ES-I3 (cell line): Measurements from ENCODE around the gene TBC1D14.

Experiments
- H3K36me3 ChIP-seq: 2 replicates; pipeline ENCODE4 v1.6.1; 2013; ENCODE audit warnings: mild to moderate bottlenecking, low read length, control low read depth, moderate library complexity; ENCODE audit not compliant: insufficient read depth
- H3K4me1 ChIP-seq: 2 replicates; pipeline ENCODE4 v1.6.1; 2013; ENCODE audit warnings: mild to moderate bottlenecking, control low read depth, low read length; ENCODE audit not compliant: insufficient read depth
- H3K9ac ChIP-seq: 2 replicates; pipeline ENCODE4 v1.6.1; 2013; ENCODE audit warnings: low read depth, mild to moderate bottlenecking, low read length, moderate library complexity
- H3K9me3 ChIP-seq: 2 replicates; pipeline ENCODE4 v1.6.1; 2013; ENCODE audit warnings: mild to moderate bottlenecking, low read length, moderate library complexity; ENCODE audit not compliant: control insufficient read depth, insufficient read depth

Gene TBC1D14

DNA sequence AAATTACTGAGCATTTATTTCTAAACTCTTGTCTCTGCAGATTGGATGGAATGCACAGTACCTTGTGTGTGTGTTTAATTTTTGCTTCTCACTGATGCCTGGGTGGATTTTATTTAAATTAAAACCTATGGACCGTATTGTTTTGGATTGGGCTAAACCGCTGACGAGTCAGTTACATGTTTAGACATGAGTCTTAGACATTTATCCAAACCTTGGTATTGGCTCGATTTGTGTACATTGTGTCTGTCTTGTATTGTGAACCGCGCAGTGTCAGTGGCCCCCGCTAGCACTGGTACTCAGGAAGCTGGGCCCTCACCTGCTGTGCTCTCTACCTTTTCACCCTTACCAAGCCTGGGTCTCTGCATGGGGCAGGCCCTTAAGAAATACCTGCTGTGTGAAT, 92.7 kb downstream of the TBC1D14 start:
- no peaks in the 10 kb centered on the region for H3K9me3 ChIP-seq
- H3K4me1 ChIP-seq, result peaks cover 6% of the 10 kb centered on the region; the same call in 1 of the 2 replicates
- peaks cover 27% of the 10 kb centered on the region for H3K36me3 ChIP-seq
- H3K9ac ChIP-seq, result no peak overlapping the region

GRCh38 chr4:7003176-7003878, 93.7 kb downstream of the TBC1D14 start:
- peaks cover 11% of the 10 kb centered on the region; the same call in 1 of the 2 replicates for H3K4me1 ChIP-seq
- no peak overlapping the region for H3K9ac ChIP-seq
- H3K9me3 ChIP-seq, result no peaks in the 10 kb centered on the region
- H3K36me3 ChIP-seq, result peaks cover 27% of the 10 kb centered on the region

DNA sequence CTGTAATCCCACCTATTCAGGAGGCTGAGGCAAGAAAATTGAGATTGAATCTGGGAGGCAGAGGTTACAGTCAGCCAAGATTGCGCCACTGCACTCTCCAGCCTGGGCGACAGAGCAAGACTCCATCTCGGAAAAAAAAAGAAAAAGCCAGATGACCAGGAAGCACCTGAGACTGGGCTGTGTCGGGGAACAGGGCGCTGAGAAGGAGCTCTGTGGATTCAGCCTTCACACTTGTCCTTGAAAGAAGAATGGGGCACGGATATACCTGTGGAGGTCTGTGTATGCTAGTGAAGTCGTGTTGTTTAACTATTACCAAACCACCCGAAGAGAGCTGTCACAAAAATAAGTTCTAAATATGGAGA, 94.2 kb downstream of the TBC1D14 start:
- H3K9me3 ChIP-seq, result no peaks in the 10 kb centered on the region
- H3K4me1 ChIP-seq, result peaks cover 11% of the 10 kb centered on the region; the same call in 1 of the 2 replicates
- H3K36me3 ChIP-seq, result peaks cover 29% of the 10 kb centered on the region

GRCh38 chr4:7004331-7004730, 94.7 kb downstream of the TBC1D14 start:
- peaks cover 11% of the 10 kb centered on the region; the same call in 1 of the 2 replicates for H3K4me1 ChIP-seq
- no peaks in the 10 kb centered on the region for H3K9me3 ChIP-seq
- no peak overlapping the region for H3K9ac ChIP-seq
- H3K36me3 ChIP-seq, result peaks cover 29% of the 10 kb centered on the region

More for the DNA sequence above, 94.2 kb downstream of the TBC1D14 start:
- no peak overlapping the region for H3K9ac ChIP-seq

DNA sequence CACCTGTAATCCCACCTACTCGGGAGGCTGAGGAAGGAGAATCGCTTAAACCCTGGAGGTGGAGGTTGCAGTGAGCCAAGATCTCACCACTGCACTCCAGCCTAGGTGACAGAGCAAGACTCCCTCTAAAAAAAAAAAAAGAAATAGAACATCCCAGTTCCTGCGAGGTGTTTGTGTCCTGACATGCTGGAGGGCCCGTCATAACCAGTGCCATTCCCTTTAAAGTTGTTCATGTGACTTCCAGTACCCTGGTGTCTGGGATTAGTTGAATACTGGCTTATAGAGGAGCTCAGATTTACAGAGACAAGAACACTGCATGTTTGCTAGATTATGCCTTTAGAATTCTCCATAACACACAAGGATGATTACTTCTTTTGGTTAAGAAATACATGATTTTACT, 95.9 kb downstream of the TBC1D14 start:
- Histone ChIP-seq H3K9me3 (no peaks in the 10 kb centered on the region), H3K4me1 (peaks cover 11% of the 10 kb centered on the region; the same call in 1 of the 2 replicates), H3K9ac (no peak overlapping the region), H3K36me3 (peaks cover 21% of the 10 kb centered on the region)

DNA sequence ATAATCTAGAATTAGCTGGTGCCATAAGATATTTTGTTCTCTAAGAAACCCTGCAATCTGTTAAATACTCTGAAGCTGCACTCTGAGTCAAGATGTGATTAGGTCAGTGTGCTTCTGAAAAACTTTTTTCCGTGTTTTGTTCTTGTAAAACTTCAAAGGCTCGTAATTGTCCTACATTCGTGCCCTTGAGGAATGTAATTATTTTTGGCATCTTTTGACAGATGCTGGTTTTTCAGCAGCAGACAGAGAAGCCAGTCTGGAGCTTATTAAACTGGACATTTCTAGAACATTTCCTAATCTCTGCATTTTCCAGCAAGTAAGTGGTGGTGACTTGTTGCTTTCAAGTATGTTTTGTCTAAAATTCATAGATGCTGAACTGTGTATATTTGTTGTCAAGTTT, 96.8 kb downstream of the TBC1D14 start:
- Histone ChIP-seq H3K9ac (no peak overlapping the region), H3K36me3 (peaks cover 24% of the 10 kb centered on the region), H3K9me3 (no peaks in the 10 kb centered on the region), H3K4me1 (peaks cover 11% of the 10 kb centered on the region; the same call in 1 of the 2 replicates)

DNA sequence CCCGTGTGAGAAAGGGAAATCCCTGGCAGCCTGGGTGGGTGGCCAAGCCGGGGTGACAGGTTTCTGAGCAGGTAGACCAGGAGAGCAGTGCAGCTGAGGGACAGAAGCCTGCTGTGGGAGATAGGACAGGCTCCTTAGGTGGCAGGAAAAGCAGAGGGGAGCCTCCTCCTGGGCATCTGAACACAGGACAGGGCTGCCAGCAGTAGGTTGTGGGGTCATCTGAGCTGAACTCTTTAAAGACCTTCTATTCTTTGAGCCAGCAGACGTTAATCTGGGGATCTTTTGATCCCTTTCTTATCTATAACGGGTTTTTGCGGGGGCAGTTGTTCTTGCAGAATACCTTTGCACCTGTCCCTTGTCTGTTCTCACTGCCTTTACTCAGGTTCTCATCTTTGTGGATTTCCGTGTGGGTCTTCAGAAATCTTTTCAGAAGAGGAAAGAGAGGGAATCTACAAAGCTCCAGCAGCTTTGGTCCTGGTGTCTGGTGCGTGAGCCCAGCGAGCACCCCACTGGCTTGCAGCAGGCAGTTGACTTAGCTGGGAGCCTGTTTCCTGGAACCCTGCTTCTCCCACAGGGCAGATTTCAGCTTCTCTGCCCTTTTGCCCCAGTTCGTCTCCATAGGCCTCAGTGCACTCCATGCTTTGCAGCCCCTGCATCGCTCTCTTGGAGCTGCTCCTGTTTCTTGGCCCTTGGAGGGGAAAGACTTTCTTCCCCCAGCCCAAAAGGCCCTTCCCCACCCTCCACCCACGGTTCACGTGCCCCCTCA, 97.7 kb downstream of the TBC1D14 start:
- Histone ChIP-seq H3K36me3 (peaks cover 24% of the 10 kb centered on the region), H3K9ac (no peak overlapping the region), H3K4me1 (peaks cover 11% of the 10 kb centered on the region; the same call in 1 of the 2 replicates), H3K9me3 (no peaks in the 10 kb centered on the region)

GRCh38 chr4:7007944-7008343, 98.3 kb downstream of the TBC1D14 start:
- H3K9ac ChIP-seq, result no peak overlapping the region

GRCh38 chr4:7009564-7009963, 99.9 kb downstream of the TBC1D14 start:
- Histone ChIP-seq H3K36me3 (peaks cover 25% of the 10 kb centered on the region; the same call in 1 of the 2 replicates), H3K9ac (no peak overlapping the region), H3K4me1 (peaks cover 11% of the 10 kb centered on the region; the same call in 1 of the 2 replicates), H3K9me3 (no peaks in the 10 kb centered on the region)

More at GRCh38 chr4:7007944-7008343, 98.3 kb downstream of the TBC1D14 start:
- H3K4me1 ChIP-seq, result peaks cover 11% of the 10 kb centered on the region; the same call in 1 of the 2 replicates
- peaks cover 21% of the 10 kb centered on the region for H3K36me3 ChIP-seq
- no peaks in the 10 kb centered on the region for H3K9me3 ChIP-seq

GRCh38 chr4:7013175-7013574, 103.5 kb downstream of the TBC1D14 start:
- Histone ChIP-seq H3K9ac (no peak overlapping the region), H3K4me1 (no peaks in the 10 kb centered on the region), H3K9me3 (no peaks in the 10 kb centered on the region), H3K36me3 (peaks cover 25% of the 10 kb centered on the region; the same call in 1 of the 2 replicates)

DNA sequence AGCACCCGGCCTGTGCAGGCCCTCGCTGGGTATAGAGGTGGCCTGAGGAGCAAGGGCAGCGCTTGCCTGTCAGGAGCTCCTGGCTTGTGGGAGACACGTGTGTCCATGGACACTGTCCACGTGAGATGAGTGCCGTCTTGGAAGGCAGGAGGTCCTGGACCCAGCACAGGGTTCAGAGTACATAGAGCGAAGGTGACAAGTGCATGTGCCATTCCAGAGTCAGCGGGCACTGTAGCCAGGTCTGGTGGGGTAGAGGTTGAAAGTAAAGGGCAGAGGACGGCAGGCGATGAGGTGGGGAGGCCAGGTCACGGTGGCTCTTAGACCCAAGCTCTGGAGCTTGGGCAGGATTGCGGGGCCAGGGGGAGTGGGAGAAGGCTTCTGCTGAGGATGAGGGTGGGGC, 105.2 kb downstream of the TBC1D14 start:
- Histone ChIP-seq H3K9me3 (no peaks in the 10 kb centered on the region), H3K36me3 (peaks cover 15% of the 10 kb centered on the region; the same call in 1 of the 2 replicates), H3K4me1 (no peaks in the 10 kb centered on the region), H3K9ac (no peak overlapping the region)

GRCh38 chr4:7015383-7016035, 105.9 kb downstream of the TBC1D14 start:
- Histone ChIP-seq H3K9me3 (no peaks in the 10 kb centered on the region), H3K4me1 (peaks cover 6% of the 10 kb centered on the region), H3K9ac (no peak overlapping the region), H3K36me3 (peaks cover 14% of the 10 kb centered on the region; the same call in 1 of the 2 replicates)

DNA sequence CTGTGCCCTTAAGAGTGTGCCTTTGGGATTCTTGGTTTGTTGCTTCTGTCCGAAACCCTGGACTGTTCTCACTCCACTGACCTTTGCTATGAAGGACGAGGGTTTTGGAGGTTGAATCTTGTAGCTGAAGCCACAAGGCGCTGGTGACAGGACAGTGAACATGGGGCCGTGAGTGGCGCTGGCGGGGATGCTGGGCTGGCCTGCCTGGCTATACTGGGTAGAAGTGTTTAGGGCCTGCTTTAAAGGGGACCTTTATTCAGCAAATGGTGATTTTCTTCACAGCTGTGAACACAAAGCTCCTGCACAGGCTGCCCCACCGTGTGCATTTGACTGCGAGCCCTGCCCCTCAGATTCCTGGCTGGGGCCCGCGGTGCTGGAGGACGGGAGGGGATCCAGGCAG, 106.5 kb downstream of the TBC1D14 start:
- peaks cover 7% of the 10 kb centered on the region for H3K4me1 ChIP-seq
- no peak overlapping the region for H3K9ac ChIP-seq
- H3K9me3 ChIP-seq, result no peaks in the 10 kb centered on the region
- H3K36me3 ChIP-seq, result peaks cover 10% of the 10 kb centered on the region

DNA sequence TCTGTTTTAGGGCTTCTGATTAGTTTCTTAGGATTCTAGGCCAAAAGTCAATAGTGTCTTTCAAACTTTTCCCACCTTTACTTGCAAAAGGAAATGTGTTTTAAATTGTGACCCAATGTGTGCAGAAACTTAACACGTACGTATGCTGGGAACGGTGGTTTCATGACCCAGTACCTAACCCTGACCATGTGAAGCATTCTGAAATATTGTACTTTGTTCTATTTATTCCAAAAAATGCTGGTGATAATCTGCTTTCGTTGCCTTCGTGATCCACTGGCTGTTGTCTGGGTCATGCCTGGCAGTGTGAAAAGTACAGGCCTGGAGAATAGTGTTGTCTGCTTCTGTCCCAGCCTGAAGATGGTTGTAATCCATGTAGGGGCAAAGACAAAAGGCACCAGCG, 106.9 kb downstream of the TBC1D14 start:
- H3K9ac ChIP-seq, result no peak overlapping the region
- no peaks in the 10 kb centered on the region for H3K9me3 ChIP-seq
- peaks cover 7% of the 10 kb centered on the region for H3K4me1 ChIP-seq
- peaks cover 6% of the 10 kb centered on the region for H3K36me3 ChIP-seq
